AG04450 (cell line): Measurements from ENCODE around the gene CLDND1. TPM values are rescaled to one million over a fixed set of nuclear protein-coding genes. Genes with fewer than 3 reads are reported as not detected.

Source experiments
- CTCF ChIA-PET: fragments of 300-600, 350-600 bp; formaldehyde crosslinking; extraction: SDS; loops from one replicate; lab custom pipeline; 2022; ENCODE audit warnings: antibody characterized with exemption, inconsistent platforms; lab: Charles Lee
- POLR2A ChIA-PET: fragments of 350-600 bp; formaldehyde crosslinking; extraction: SDS; loops from one replicate; lab custom pipeline; 2021; ENCODE audit warnings: antibody characterized with exemption, inconsistent platforms; lab: Yijun Ruan, JAX
- DNase-seq: peaks from one replicate; pipeline ENCODE4 v3.0.0-alpha.2; 2011; ENCODE audit warnings: low read depth, low spot score
- H3K27ac ChIP-seq: one replicate; pipeline ENCODE4 v1.5.1; 2012; ENCODE audit warnings: low read depth, low read length, control low read depth
- H3K27me3 ChIP-seq: one replicate; pipeline ENCODE4 v1.6.0; 2012; ENCODE audit warnings: low read length; ENCODE audit not compliant: control insufficient read depth, insufficient read depth
- H3K4me3 ChIP-seq: 2 replicates; pipeline ENCODE4 v1.5.1; 2011; ENCODE audit warnings: mild to moderate bottlenecking, low read depth, low read length, control low read depth
- H3K9me3 ChIP-seq: 2 replicates; pipeline ENCODE4 v1.5.1; 2012; ENCODE audit warnings: low read length; ENCODE audit not compliant: control insufficient read depth, insufficient read depth
- polyA plus RNA-seq: library from polyadenylated mRNA; depleted of rRNA; stranded (reverse); fragments of >200 nt; gene quantifications from 2 replicates; pipeline ENCODE4 v1.2.3, GENCODE V29; 2011
- TF ChIP-seq, protein P1 (sequence below): IDR thresholded peaks from 2 replicates; pipeline ENCODE4 v1.5.1; 2011; ENCODE audit warnings: low read depth, low read length, control low read depth, inconsistent platforms

CLDND1 gene
- polyA plus RNA-seq, 1 experiment: 129 TPM

GRCh38 chr3:98513091-98513511, 9.6 kb downstream of the CLDND1 start:
- POLR2A ChIA-PET: no interaction called here
- CTCF ChIA-PET: no interaction called here
- DNase-seq: no peak
- no peak overlapping the region for H3K4me3 ChIP-seq
- no peak overlapping the region for H3K27ac ChIP-seq
- H3K27me3 ChIP-seq: no peaks in the 10 kb centered on the region
- TF ChIP-seq, protein P1, sequence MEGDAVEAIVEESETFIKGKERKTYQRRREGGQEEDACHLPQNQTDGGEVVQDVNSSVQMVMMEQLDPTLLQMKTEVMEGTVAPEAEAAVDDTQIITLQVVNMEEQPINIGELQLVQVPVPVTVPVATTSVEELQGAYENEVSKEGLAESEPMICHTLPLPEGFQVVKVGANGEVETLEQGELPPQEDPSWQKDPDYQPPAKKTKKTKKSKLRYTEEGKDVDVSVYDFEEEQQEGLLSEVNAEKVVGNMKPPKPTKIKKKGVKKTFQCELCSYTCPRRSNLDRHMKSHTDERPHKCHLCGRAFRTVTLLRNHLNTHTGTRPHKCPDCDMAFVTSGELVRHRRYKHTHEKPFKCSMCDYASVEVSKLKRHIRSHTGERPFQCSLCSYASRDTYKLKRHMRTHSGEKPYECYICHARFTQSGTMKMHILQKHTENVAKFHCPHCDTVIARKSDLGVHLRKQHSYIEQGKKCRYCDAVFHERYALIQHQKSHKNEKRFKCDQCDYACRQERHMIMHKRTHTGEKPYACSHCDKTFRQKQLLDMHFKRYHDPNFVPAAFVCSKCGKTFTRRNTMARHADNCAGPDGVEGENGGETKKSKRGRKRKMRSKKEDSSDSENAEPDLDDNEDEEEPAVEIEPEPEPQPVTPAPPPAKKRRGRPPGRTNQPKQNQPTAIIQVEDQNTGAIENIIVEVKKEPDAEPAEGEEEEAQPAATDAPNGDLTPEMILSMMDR: no peak
- H3K9me3 ChIP-seq: no peaks in the 10 kb centered on the region

GRCh38 chr3:98512576-98512975, 10.1 kb downstream of the CLDND1 start:
- H3K27me3 ChIP-seq: no peaks in the 10 kb centered on the region
- TF ChIP-seq, protein P1: no peak
- H3K4me3 ChIP-seq: no peak overlapping the region
- no peaks in the 10 kb centered on the region for H3K9me3 ChIP-seq
- ChIA-PET POLR2A (no interaction called here), CTCF (no interaction called here)
- H3K27ac ChIP-seq: no peak overlapping the region
- no peak for DNase-seq

- H3K27ac ChIP-seq: no peak overlapping the region
- H3K4me3 ChIP-seq: no peak overlapping the region
- CTCF ChIA-PET: interaction anchor here (1.1 kb wide), 1 partner anchor 470 kb away, joined by 3 read pairs; no protein-coding TSS in a partner anchor
- POLR2A ChIA-PET: no interaction called here
- no peaks in the 10 kb centered on the region for H3K9me3 ChIP-seq
- TF ChIP-seq, protein P1: no peak
- DNase-seq: no peak
- H3K27me3 ChIP-seq: no peaks in the 10 kb centered on the region
These were observed 14.1 kb downstream of the CLDND1 start for GRCh38 chr3:98508582-98508981.

GRCh38 chr3:98504539-98504938, 18.2 kb downstream of the CLDND1 start:
- no peaks in the 10 kb centered on the region for H3K9me3 ChIP-seq
- POLR2A ChIA-PET: no interaction called here
- TF ChIP-seq, protein P1: no peak
- no peak overlapping the region for H3K4me3 ChIP-seq
- peaks cover 4% of the 10 kb centered on the region for H3K27me3 ChIP-seq
- no peak overlapping the region for H3K27ac ChIP-seq
- no peak for DNase-seq
- CTCF ChIA-PET: no interaction called here

- H3K27ac ChIP-seq: no peak overlapping the region
- no peak overlapping the region for H3K4me3 ChIP-seq
- no peaks in the 10 kb centered on the region for H3K9me3 ChIP-seq
- peaks cover 4% of the 10 kb centered on the region for H3K27me3 ChIP-seq
- DNase-seq: no peak
- ChIA-PET CTCF (no interaction called here), POLR2A (no interaction called here)
- TF ChIP-seq, protein P1: no peak
These were observed 20.7 kb downstream of the CLDND1 start for GRCh38 chr3:98501863-98502576.
